Keratinocyte (primary cell): ENCODE measurements around the gene SLC13A3.

Source experiments
- CTCF ChIP-seq, 3 experiments: IDR thresholded peaks in 1 of 3; conservative IDR thresholded peaks in 1 of 3; optimal IDR thresholded peaks in 1 of 3; 2 replicates in 2 of 3; 3 replicates in 1 of 3; pipeline versions ENCODE3 to v1.5.1; 2011; ENCODE audit warnings: low read length in 3 of 3, mild to moderate bottlenecking in 3 of 3, moderate library complexity in 2 of 3, control low read depth in 1 of 3, inconsistent platforms in 1 of 3; ENCODE audit not compliant: insufficient read depth in 2 of 3; ENCODE audit errors: extremely low read depth in 1 of 3
- EZH2 ChIP-seq: IDR thresholded peaks from one replicate; pipeline ENCODE4 v1.6.1; 2012; ENCODE audit warnings: inconsistent platforms, mild to moderate bottlenecking, low read length, moderate library complexity

- TF ChIP-seq CTCF (optimal IDR thresholded peaks at IDR 0.05 in 1 of 3, IDR thresholded peaks at IDR 0.05 in 1 of 3, conservative IDR thresholded peaks at IDR 0.05 in 1 of 3; ENCODE audit: extremely low read depth in 1 of 3, insufficient read depth in 2 of 3, low read length in 3 of 3) (no peak), EZH2 (no peak)
These were observed 82.6 kb downstream of the SLC13A3 start for GRCh38 chr20:46568570-46569129.
